Hepatocyte (in vitro differentiated cells): Measurements from ENCODE around the gene ST6GALNAC2. TPM values are rescaled to one million over a fixed set of nuclear protein-coding genes. Genes with fewer than 3 reads are reported as not detected.

ENCODE experiments used
- DNase-seq: peaks from one replicate; pipeline ENCODE4 v3.0.0-alpha.2; 2016; ENCODE audit warnings: low spot score
- H2AFZ ChIP-seq: fragments of 200-600 bp; sonication (generic); 2 replicates; pipeline ENCODE4 v1.6.0; 2016; ENCODE audit warnings: antibody characterized with exemption, mild to moderate bottlenecking
- H3K27ac ChIP-seq: fragments of 200-600 bp; sonication (generic); 2 replicates; pipeline ENCODE4 v1.5.1; 2016; ENCODE audit warnings: mild to moderate bottlenecking
- H3K27me3 ChIP-seq: fragments of 200-600 bp; sonication (generic); 2 replicates; pipeline ENCODE4 v1.6.1; 2016
- H3K36me3 ChIP-seq: fragments of 200-600 bp; sonication (generic); replicated peaks from 2 replicates; pipeline ENCODE4 v1.5.1; 2016; ENCODE audit warnings: low read depth; ENCODE audit not compliant: insufficient read depth
- H3K4me1 ChIP-seq: fragments of 200-600 bp; sonication (generic); 2 replicates; pipeline ENCODE4 v1.5.1; 2016; ENCODE audit warnings: mild to moderate bottlenecking, moderate library complexity; ENCODE audit not compliant: insufficient read depth
- H3K4me2 ChIP-seq: fragments of 200-600 bp; sonication (generic); 2 replicates; pipeline ENCODE4 v1.6.0; 2016
- H3K4me3 ChIP-seq: fragments of 200-600 bp; sonication (generic); 2 replicates; pipeline ENCODE4 v1.5.1; 2016; ENCODE audit warnings: mild to moderate bottlenecking
- H3K79me2 ChIP-seq: fragments of 200-600 bp; sonication (generic); 2 replicates; pipeline ENCODE4 v1.6.0; 2017; ENCODE audit warnings: mild to moderate bottlenecking
- H3K9me2 ChIP-seq: fragments of 200-600 bp; sonication (generic); replicated peaks from 2 replicates; pipeline ENCODE4 v1.6.0; 2017; ENCODE audit warnings: mild to moderate bottlenecking; ENCODE audit not compliant: insufficient read depth
- H3K9me3 ChIP-seq: fragments of 200-600 bp; sonication (generic); 2 replicates; pipeline ENCODE4 v1.5.1; 2016; ENCODE audit warnings: low read depth, mild to moderate bottlenecking
- H4K20me1 ChIP-seq: fragments of 200-600 bp; sonication (generic); 2 replicates; pipeline ENCODE4 v1.6.0; 2016; ENCODE audit warnings: mild to moderate bottlenecking; ENCODE audit not compliant: insufficient read depth, poor library complexity, severe bottlenecking
- CTCF ChIP-seq: fragments of 200-600 bp; sonication (generic); IDR thresholded peaks from 2 replicates; pipeline ENCODE4 v1.5.1; 2016; ENCODE audit warnings: antibody characterized with exemption, mild to moderate bottlenecking; ENCODE audit not compliant: poor library complexity
- EZH2 ChIP-seq: fragments of 200-600 bp; sonication (generic); IDR thresholded peaks from 2 replicates; pipeline ENCODE4 v1.6.1; 2016; ENCODE audit warnings: antibody characterized with exemption, mild to moderate bottlenecking, borderline replicate concordance
- EZH2phosphoT487 ChIP-seq: fragments of 200-600 bp; sonication (generic); IDR thresholded peaks from one replicate; pipeline ENCODE4 v1.6.1; 2018; ENCODE audit warnings: antibody characterized with exemption, mild to moderate bottlenecking, low read depth, moderate library complexity; ENCODE audit not compliant: unreplicated experiment, severe bottlenecking
- WGBS: methylation state at CpG from one replicate; pipeline ENCODE4 v1.1.6; 2016; ENCODE audit warnings: low lambda C conversion rate; ENCODE audit errors: missing lambda C conversion rate; 5-methylcytosine and 5-hydroxymethylcytosine counted together
- polyA plus RNA-seq: library from polyadenylated mRNA; unstranded; fragments of >200 nt; fragmentation: Nextera tagmentation; extraction: Ambion mirVana; gene quantifications from 2 replicates; pipeline ENCODE4 v1.2.1, GENCODE V29; 2016
- total RNA-seq: library from RNA; depleted of rRNA; stranded (reverse); fragments of >200 nt; gene quantifications from 2 replicates; pipeline ENCODE4 v1.2.3, GENCODE V29; 2014

The ST6GALNAC2 gene
- total and polyA plus RNA-seq, 2 experiments from 2014 or later, result 1.4 to 1.8 TPM

DNA sequence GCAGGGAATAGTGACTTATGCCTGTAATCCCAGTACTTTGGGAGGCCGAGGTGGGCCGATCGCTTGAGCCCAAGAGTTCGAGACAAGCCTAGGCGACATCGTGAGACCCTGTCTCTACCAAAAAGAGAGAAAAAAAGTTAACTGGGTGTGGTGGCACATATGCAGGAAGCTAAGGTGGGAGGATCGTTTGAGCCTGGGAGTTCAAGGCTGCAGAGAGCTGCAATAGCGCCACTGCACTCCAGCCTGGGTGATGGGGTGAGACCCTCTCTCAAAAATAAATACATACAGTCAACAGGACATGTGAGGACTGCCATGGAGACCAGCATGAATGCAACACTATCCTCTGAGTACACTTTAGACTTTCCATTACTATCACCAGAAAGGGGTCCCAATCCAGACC is 15.4 kb upstream of the ST6GALNAC2 start:
- no peak for TF ChIP-seq EZH2phosphoT487
- WGBS, result 77% methylated on average over 8 of the region's 8 CpGs
- Histone ChIP-seq H3K27ac (peak overlapping the region; percentile 33), H3K9me3 (no peaks in the 10 kb centered on the region), H3K79me2 (no peaks in the 10 kb centered on the region), H3K4me2 (no peak overlapping the region), H3K4me3 (no peak overlapping the region), H3K4me1 (peaks cover 15% of the 10 kb centered on the region), H3K9me2 (no peaks in the 10 kb centered on the region), H3K36me3 (no peaks in the 10 kb centered on the region), H3K27me3 (no peaks in the 10 kb centered on the region), H2AFZ (no peak overlapping the region), H4K20me1 (no peaks in the 10 kb centered on the region)
- DNase-seq, result no peak

DNA sequence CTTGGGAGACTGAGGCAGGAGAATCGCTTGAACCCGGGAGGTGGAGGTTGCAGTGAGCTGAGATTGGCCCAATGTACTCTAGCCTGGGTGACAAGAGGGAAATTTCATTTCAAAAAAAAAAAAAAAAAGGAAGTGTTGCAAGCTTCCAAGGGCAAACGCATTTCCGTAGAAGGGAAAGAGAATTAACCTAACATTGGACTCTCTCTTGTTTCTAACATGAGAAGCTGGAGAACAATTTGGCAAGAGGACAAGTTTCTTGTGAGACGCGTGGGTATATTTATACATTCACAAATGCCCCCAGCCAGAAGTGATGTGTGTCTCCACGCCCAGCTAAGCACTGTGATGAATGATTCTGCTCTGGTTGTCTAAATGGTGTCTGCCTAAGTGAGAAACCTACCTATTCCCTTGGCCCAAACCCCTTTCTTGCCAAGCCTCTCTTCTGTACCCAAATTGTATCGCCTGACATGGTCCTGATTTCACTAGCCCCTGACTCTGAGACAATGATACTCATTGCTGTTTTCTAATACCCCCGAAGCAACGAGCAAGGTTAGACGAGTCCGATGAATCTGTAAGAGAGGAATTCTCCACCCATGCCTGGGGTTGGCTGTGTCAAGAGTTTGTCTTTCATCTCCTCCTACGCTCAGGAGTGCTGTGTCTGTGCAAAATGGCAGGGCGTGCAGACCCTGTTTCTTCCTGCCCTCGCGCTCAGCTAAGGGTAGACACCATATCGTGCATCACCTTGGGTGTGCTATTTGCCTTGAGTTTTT is 14.2 kb upstream of the ST6GALNAC2 start:
- Histone ChIP-seq H3K4me1 (peaks cover 15% of the 10 kb centered on the region), H3K27me3 (no peaks in the 10 kb centered on the region), H2AFZ (no peak overlapping the region), H3K27ac (no peak overlapping the region), H3K9me3 (no peaks in the 10 kb centered on the region), H4K20me1 (no peaks in the 10 kb centered on the region), H3K4me3 (no peak overlapping the region), H3K9me2 (no peaks in the 10 kb centered on the region), H3K79me2 (no peaks in the 10 kb centered on the region), H3K4me2 (no peak overlapping the region), H3K36me3 (no peaks in the 10 kb centered on the region)
- WGBS, result 93% methylated on average over 17 of the region's 17 CpGs
- TF ChIP-seq EZH2phosphoT487, result no peak
- no peak for TF ChIP-seq EZH2
- TF ChIP-seq CTCF, result no peak
- DNase-seq, result no peak

DNA sequence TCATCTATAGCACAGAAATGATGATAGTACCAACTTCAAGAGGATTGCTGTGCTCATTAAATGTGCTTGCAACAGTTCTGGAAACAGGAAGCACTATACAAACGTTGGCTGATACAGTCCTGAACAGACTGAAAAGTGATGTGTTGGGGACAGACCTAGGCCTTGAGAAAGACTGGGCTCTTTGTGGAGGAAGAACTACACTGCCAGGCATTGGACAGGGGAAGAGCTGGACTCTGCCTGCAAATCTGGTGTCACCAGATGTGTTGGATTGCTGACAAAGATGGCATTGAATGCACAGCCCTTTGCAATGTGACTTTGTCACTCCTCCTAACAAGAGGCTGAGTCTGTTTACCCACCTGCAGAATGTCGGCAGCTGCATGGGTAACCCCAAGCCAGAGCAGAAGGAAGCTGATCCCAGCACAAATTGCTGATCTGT is 12.4 kb upstream of the ST6GALNAC2 start:
- Histone ChIP-seq H2AFZ (no peak overlapping the region), H3K9me3 (no peaks in the 10 kb centered on the region), H3K36me3 (no peaks in the 10 kb centered on the region), H3K27me3 (no peaks in the 10 kb centered on the region), H3K27ac (no peak overlapping the region), H3K4me2 (no peak overlapping the region), H3K79me2 (no peaks in the 10 kb centered on the region), H4K20me1 (no peaks in the 10 kb centered on the region), H3K4me3 (no peak overlapping the region), H3K9me2 (no peaks in the 10 kb centered on the region), H3K4me1 (peaks cover 15% of the 10 kb centered on the region)
- TF ChIP-seq EZH2, result no peak
- WGBS, result 47% methylated on average over 2 of the region's 2 CpGs
- DNase-seq, result no peak

GRCh38 chr17:76597156-76598003 is 11.7 kb upstream of the ST6GALNAC2 start:
- no peak overlapping the region for H3K4me3 ChIP-seq
- WGBS, result 87% methylated on average over 12 of the region's 12 CpGs
- peaks cover 9% of the 10 kb centered on the region for H3K4me1 ChIP-seq
- no peaks in the 10 kb centered on the region for H3K9me2 ChIP-seq
- no peaks in the 10 kb centered on the region for H4K20me1 ChIP-seq
- H3K27ac ChIP-seq, result no peak overlapping the region
- no peak for DNase-seq
- no peaks in the 10 kb centered on the region for H3K9me3 ChIP-seq
- no peaks in the 10 kb centered on the region for H3K36me3 ChIP-seq
- H2AFZ ChIP-seq, result no peak overlapping the region
- no peak for TF ChIP-seq CTCF
- no peak for TF ChIP-seq EZH2phosphoT487
- TF ChIP-seq EZH2, result no peak
- no peaks in the 10 kb centered on the region for H3K27me3 ChIP-seq
- no peaks in the 10 kb centered on the region for H3K79me2 ChIP-seq
- H3K4me2 ChIP-seq, result no peak overlapping the region
